ENCODE data around the gene RPN2.

The RPN2 gene

GRCh38 chr20:37185686-37186085, 6.6 kb downstream of the RPN2 start:
- no peak for TF ChIP-seq CTCF (IDR thresholded peaks at IDR 0.05; ENCODE audit: unreplicated experiment in 3 of 3)
- Mint-ChIP-seq H3K4me3 (no peak overlapping the region), H3K36me3 (ENCODE audit: low read depth) (peaks cover 62% of the 10 kb centered on the region), H3K27ac (no peak overlapping the region), H3K9me3 (no peaks in the 10 kb centered on the region), H3K4me1 (peaks cover 42% of the 10 kb centered on the region), H3K27me3 (ENCODE audit: low read depth) (no peaks in the 10 kb centered on the region)

GRCh38 chr20:37188787-37189186, 9.7 kb downstream of the RPN2 start:
- peak overlapping the region in 1 of 3 experiments; percentile 66 for H3K27ac Mint-ChIP-seq
- no peaks in the 10 kb centered on the region for H3K9me3 Mint-ChIP-seq
- H3K4me1 Mint-ChIP-seq, result peaks cover 46% of the 10 kb centered on the region
- peaks cover 62% of the 10 kb centered on the region for H3K36me3 Mint-ChIP-seq (ENCODE audit: low read depth)
- TF ChIP-seq CTCF (IDR thresholded peaks at IDR 0.05; ENCODE audit: unreplicated experiment in 3 of 3), result no peak
- no peaks in the 10 kb centered on the region for H3K27me3 Mint-ChIP-seq (ENCODE audit: low read depth)
- no peak overlapping the region for H3K4me3 Mint-ChIP-seq

GRCh38 chr20:37189416-37190016, 10.4 kb downstream of the RPN2 start:
- peak overlapping the region in 2 of 3 experiments; percentile 0 to 66 for H3K27ac Mint-ChIP-seq
- peaks cover 45% of the 10 kb centered on the region for H3K4me1 Mint-ChIP-seq
- H3K27me3 Mint-ChIP-seq (ENCODE audit: low read depth), result no peaks in the 10 kb centered on the region
- no peak overlapping the region for H3K4me3 Mint-ChIP-seq
- TF ChIP-seq CTCF (IDR thresholded peaks at IDR 0.05; ENCODE audit: unreplicated experiment in 3 of 3), result no peak
- H3K36me3 Mint-ChIP-seq (ENCODE audit: low read depth), result peaks cover 57% of the 10 kb centered on the region
- no peaks in the 10 kb centered on the region for H3K9me3 Mint-ChIP-seq

- Mint-ChIP-seq H3K4me1 (peaks cover 56% of the 10 kb centered on the region), H3K27ac (peak overlapping the region; percentile 20 to 53 (median 28)), H3K9me3 (no peaks in the 10 kb centered on the region), H3K27me3 (ENCODE audit: low read depth) (no peaks in the 10 kb centered on the region), H3K4me3 (no peak overlapping the region), H3K36me3 (ENCODE audit: low read depth) (peaks cover 53% of the 10 kb centered on the region)
- TF ChIP-seq CTCF (IDR thresholded peaks at IDR 0.05; ENCODE audit: unreplicated experiment in 3 of 3), result no peak
These were observed 11.4 kb downstream of the RPN2 start for GRCh38 chr20:37190354-37191112.

- Mint-ChIP-seq H3K4me3 (no peak overlapping the region), H3K27ac (peak overlapping the region; percentile 42 to 75 (median 66)), H3K4me1 (peaks cover 62% of the 10 kb centered on the region), H3K27me3 (ENCODE audit: low read depth) (no peaks in the 10 kb centered on the region), H3K9me3 (no peaks in the 10 kb centered on the region), H3K36me3 (ENCODE audit: low read depth) (peaks cover 52% of the 10 kb centered on the region)
- peak; percentile 90 for TF ChIP-seq CTCF (IDR thresholded peaks at IDR 0.05; ENCODE audit: unreplicated experiment in 3 of 3)
These were observed 13.2 kb downstream of the RPN2 start for GRCh38 chr20:37192137-37192854.
